Stimulated activated CD8-positive, alpha-beta memory T cell treated with anti-CD3 and anti-CD28 coated beads, Interleukin-4, amount 100 ng/mL, for 1 hour (primary cell): Measurements from ENCODE around the gene TM4SF1.
"Not testable (repeated sequence)": the region's sequence is repeated elsewhere in the genome, so short reads cannot be mapped to it uniquely, and the experiment has no call there.

Source experiments
- DNase-seq, 2 donors: peaks; one replicate each; pipeline ENCODE4 v3.0.0-alpha.2; 2020; ENCODE audit warnings: low read depth in 2 of 2, low spot score in 1 of 2

Gene TM4SF1

DNA sequence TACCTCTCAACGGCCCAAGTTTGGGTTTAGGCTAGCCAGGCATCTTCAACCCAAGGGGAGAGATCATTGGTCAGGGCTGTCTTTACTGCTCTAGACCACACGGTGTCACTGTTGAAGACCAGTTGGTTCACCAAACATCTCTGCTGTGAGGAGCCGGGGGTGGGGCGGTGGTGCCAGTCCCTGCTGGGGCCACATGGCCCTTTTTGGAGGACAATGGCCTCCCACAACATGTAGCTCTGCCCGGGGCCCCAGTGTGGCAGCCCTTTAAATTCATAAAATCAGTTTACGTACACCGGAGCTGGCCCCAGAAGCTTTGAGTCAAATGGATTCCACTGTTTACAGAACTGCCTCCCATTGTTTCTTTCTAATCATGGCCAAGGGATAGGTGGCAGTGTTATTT, 24.9 kb downstream of the TM4SF1 start:
- no peak for DNase-seq

GRCh38 chr3:149343951-149344350, 33.5 kb downstream of the TM4SF1 start:
- DNase-seq: no peak

GRCh38 chr3:149342413-149343380, 34.8 kb downstream of the TM4SF1 start:
- DNase-seq: no peak

DNA sequence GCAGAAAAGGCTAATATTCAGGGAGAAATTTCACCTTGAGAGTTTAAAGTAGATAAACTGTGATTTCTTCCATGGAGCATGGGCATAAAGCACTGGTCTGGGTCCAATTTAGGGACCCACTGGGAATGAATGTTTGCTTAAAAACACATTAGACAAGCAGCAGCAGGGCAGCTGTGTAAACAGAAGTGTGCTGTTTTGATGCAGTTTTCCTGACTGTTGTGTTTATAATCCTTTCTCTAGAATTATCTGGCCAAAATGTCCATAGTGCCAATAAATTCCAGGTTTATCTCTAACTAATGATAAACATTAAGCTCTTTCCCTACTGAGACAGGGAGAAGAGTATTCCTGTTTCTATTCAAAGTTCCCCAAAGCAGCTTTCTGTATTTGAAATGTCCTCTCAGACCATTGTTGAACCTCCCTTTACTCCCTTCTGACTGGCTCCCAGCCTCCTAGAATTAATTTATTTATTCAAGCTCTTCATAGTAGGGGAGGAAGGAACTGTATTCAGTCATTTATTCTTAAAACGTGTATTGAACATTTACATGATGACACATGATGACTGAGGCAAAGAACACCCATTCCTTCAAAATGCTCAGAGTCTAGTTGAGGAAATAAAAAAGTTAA, 37.0 kb downstream of the TM4SF1 start:
- no peak for DNase-seq

DNA sequence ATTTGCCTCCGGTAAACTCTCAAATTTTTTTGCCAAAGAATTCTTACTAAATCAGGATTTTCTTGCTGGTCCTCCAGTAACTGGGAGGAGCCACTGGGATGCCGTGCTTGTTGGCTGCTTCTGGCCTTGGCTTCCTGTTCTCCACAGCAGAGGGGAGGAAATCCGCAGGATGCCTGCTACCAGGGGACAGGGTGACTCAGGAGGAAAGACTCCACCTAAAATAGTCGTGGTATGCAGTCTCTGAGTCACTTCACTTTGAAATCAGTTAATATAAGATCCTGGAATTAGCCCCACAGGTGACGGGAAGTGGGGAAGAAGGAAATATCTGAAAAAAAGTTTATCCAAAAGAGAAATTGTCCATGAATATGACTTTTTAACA, 37.5 kb downstream of the TM4SF1 start:
- no peak for DNase-seq

DNA sequence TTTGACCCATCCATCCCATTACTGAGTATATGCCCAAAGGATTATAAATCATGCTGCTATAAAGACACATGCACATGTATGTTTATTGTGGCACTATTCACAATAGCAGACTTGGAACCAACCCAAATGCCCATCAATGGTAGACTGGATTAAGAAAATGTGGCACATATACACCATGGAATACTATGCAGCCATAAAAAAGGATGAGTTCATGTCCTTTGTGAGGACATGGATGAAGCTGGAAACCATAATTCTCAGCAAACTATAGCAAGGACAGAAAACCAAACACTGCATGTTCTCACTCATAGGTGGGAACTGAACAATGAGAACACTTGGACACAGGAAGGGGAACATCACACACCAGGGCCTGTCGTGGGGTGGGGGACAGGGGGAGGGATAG, 40.0 kb downstream of the TM4SF1 start:
- not testable (repeated sequence) for DNase-seq

DNA sequence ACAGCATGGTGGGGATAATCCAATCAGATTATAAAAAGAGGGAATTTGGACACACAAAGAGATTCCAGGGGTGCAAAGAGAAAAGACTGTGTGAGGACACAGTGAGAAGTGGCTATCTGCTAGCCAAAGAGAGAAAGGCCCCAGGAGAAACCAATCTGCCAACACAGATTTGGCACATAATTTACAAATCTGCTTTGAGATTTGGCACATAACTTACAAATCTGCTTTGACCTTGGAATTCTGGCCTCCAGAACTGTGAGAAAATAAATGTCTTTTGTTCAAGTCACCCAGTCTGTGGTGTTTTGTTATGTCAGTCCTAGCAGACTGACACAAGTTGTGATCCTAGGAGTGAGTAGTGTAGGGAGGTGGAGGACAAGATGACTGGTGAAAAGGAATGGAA, 40.5 kb downstream of the TM4SF1 start:
- no peak for DNase-seq

- DNase-seq: no peak
These were observed 44.1 kb downstream of the TM4SF1 start, which contains the start of gene TM4SF18 for GRCh38 chr3:149333176-149333859. TM4SF18 (minus strand) TSS chr3:149333636; CDS start chr3:149333382, 254 bp downstream.

DNA sequence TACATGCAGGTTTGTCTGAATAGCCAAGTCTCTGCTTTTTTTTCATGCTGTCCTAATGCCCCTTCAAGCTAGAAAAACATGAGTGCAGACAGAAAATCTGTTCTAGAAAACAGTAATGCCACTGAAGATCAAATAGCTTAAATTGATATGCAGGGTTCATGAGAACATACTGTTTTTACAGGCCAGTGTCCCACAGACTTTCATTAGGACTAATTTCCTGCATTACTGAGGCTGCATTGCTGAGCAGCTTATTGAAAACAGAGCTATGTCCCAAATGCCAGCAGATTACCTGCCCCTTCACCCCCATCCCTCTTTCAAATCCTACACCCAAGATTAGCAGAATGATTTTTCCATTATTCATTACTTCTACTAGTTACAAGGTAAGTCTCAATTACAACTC, 44.7 kb downstream of the TM4SF1 start:
- no peak for DNase-seq

GRCh38 chr3:149332227-149332765, 45.2 kb downstream of the TM4SF1 start:
- no peak for DNase-seq

GRCh38 chr3:149331396-149331795, 46.1 kb downstream of the TM4SF1 start:
- no peak for DNase-seq

- no peak for DNase-seq
These were observed 46.7 kb downstream of the TM4SF1 start for GRCh38 chr3:149330609-149331331.

DNA sequence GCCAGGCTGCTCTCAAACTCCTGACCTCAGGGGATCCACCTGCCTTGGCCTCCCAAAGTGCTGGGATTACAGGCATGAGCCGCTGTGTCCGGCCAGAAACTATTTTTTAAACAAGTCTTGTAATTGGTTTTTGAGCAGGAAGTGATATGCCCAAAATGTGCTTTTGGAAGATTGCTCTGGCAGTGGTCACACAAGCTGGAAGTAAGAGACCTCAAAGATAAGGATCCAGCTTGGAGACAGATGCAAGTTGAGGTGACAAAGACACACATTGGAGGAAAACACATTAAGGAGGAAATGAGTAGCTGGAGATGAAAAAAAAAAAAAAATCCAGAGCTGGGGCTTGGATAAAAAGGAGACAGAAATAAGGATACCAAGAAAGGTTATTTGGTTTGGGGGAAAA, 50.3 kb downstream of the TM4SF1 start:
- no peak for DNase-seq

- DNase-seq: no peak
These were observed 51.9 kb downstream of the TM4SF1 start for GRCh38 chr3:149325581-149325980.

- DNase-seq: no peak
These were observed 53.1 kb downstream of the TM4SF1 start for GRCh38 chr3:149324332-149324731.

DNA sequence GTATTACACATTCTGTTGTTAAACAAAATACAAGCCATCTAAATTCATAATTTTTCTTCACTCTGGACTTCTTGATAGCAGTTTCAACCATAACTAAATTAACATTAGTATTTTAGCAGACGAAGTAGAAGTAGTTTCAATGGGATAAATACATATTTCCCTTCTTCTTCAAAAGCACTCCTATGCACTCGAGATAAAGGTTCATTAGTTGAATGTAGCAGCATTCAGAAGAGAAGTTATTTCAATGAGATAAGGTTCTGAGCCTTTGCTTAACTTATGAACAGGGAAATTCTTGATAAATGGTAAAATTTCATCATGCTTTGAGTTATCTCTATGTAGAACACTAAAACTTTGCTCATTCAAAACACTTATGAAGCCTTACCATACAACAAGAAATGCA, 55.8 kb downstream of the TM4SF1 start:
- DNase-seq: no peak

DNA sequence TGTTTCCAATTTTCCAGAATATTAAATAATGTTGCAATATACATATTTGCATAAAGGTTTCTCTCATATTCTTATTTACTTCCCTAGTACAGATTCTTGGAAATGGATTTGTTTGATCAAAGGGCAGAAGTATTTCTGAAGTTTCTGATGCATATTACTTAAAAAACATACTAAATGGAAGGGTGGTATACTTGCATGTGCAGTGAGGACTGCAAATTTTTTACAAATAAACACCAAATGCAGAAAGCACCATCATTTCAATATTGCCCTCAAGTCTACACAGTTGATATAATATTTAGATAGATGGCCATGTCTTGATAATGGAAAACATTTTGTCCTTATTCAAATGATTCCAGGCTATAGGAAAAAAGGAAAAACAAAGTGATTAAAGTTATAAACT, 56.3 kb downstream of the TM4SF1 start:
- no peak for DNase-seq

- DNase-seq: no peak
These were observed 57.7 kb downstream of the TM4SF1 start for GRCh38 chr3:149319750-149320149.
